D721Med (cell line): ENCODE data around the gene MAST4.

Experiments
- DNase-seq: peaks from one replicate; pipeline ENCODE4 v3.0.0; 2011; ENCODE audit warnings: low spot score; ENCODE audit not compliant: insufficient read length
- FAIRE-seq: peaks from 2 replicates; lab custom pipeline; 2011; peaks lifted over from hg19 to GRCh38; lab: Jason Lieb, UNC
- CTCF ChIP-seq: IDR thresholded peaks from 2 replicates; pipeline ENCODE4 v1.5.1; 2012; ENCODE audit warnings: mild to moderate bottlenecking, control low read depth; ENCODE audit not compliant: insufficient read depth; ENCODE audit errors: missing control alignments

Gene MAST4

GRCh38 chr5:66927140-66927539 is 330.9 kb downstream of the MAST4 start:
- DNase-seq (no peak), FAIRE-seq (no peak)
- no peak for TF ChIP-seq CTCF

- no peak for TF ChIP-seq CTCF
- FAIRE-seq, result no peak
- no peak for DNase-seq
These were observed 333.1 kb downstream of the MAST4 start for GRCh38 chr5:66929281-66929680.

GRCh38 chr5:66929995-66930394 is 333.8 kb downstream of the MAST4 start:
- no peak for DNase-seq
- no peak for TF ChIP-seq CTCF
- FAIRE-seq, result no peak

- no peak for FAIRE-seq
These were observed 335.5 kb downstream of the MAST4 start for GRCh38 chr5:66931651-66932050.

GRCh38 chr5:66932457-66932856 is 336.3 kb downstream of the MAST4 start:
- TF ChIP-seq CTCF, result no peak
- DNase-seq, result no peak
- no peak for FAIRE-seq

More at GRCh38 chr5:66931651-66932050, 335.5 kb downstream of the MAST4 start:
- no peak for TF ChIP-seq CTCF
- no peak for DNase-seq

- no peak for DNase-seq
- TF ChIP-seq CTCF, result no peak
- no peak for FAIRE-seq
These were observed 336.9 kb downstream of the MAST4 start for GRCh38 chr5:66933066-66933465.

GRCh38 chr5:66939094-66939493 is 342.9 kb downstream of the MAST4 start:
- FAIRE-seq (no peak), DNase-seq (no peak)
- no peak for TF ChIP-seq CTCF
